Measurements from ENCODE around the gene C10orf90. TPM values are rescaled to one million over a fixed set of nuclear protein-coding genes. Genes with fewer than 3 reads are reported as not detected.

C10orf90 gene
- total RNA-seq, 1 experiment from 2014 or later = not detected

DNA sequence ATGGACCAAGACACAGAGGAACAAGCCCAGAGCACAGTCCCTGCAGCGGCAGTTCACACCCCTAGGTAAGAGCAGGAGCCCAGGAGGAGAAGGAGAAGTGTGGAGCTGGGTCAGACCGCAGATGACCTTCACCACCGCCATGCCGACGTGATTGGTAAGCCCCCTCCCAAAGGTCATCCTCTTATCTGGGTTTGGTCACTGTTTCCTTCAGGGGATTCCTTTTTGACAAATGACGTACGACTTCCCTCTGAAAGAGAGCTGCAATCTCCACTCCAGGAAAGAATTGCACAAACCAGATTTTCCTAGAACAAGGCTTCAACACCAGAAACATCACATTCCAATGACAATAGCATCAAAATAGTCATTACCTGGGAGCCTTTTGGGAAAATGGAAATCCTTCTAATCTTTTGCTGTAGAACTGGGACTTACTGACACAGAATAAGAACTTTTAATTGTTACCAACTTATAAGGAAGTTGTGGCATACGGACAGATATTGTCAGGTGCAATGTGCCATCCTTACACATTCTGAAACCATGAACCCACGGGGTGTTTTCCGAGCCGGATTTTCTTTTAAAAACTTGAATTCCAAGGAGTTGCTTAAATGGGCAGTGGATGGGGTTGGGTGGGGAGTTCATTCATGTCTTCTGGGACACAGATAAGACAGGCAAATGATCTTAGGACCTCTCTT, 261.4 kb downstream of the C10orf90 start:
- no peak overlapping the region for H3K4me3 Mint-ChIP-seq (ENCODE audit: unreplicated experiment)
- POLR2A ChIA-PET = no interaction called here

DNA sequence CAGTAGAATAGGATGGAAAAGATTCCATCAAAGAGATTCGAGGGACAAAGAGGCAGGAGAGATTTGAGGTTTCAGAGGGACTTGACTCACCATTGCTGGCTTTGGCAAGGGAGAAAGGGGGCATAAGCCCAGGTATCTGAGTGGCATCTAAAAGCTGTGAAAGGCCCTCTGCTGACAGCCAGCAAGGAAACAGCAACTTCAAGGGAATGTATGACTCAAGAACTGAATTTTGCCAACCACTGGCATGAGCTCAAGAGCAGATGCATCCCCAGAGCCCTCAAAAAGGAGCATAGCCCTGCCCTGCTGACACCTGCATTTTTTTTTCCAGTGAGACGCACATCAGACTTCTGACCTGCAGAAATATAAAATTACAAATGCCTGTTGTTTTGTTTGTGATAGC, 262.7 kb downstream of the C10orf90 start:
- Mint-ChIP-seq H3K4me3 (ENCODE audit: unreplicated experiment) (no peak overlapping the region), H3K4me1 (ENCODE audit: insufficient read depth, unreplicated experiment) (no peaks in the 10 kb centered on the region), H3K9me3 (ENCODE audit: unreplicated experiment) (no peaks in the 10 kb centered on the region), H3K36me3 (ENCODE audit: insufficient read depth, unreplicated experiment) (no peaks in the 10 kb centered on the region), H3K27me3 (ENCODE audit: insufficient read depth, unreplicated experiment) (no peaks in the 10 kb centered on the region), H3K27ac (ENCODE audit: low read depth, unreplicated experiment) (peak overlapping the region; percentile 31)
- ChIA-PET CTCF (interaction anchor here (0.6 to 1.2 kb wide), 3 partner anchors 9 to 96 kb away, joined by 3 to 4 read pairs (median 3); no protein-coding TSS in a partner anchor), POLR2A (interaction anchor here (0.7 kb wide), 1 partner anchor 155 kb away, joined by 4 read pairs; no protein-coding TSS in a partner anchor)
- TF ChIP-seq, protein P1, sequence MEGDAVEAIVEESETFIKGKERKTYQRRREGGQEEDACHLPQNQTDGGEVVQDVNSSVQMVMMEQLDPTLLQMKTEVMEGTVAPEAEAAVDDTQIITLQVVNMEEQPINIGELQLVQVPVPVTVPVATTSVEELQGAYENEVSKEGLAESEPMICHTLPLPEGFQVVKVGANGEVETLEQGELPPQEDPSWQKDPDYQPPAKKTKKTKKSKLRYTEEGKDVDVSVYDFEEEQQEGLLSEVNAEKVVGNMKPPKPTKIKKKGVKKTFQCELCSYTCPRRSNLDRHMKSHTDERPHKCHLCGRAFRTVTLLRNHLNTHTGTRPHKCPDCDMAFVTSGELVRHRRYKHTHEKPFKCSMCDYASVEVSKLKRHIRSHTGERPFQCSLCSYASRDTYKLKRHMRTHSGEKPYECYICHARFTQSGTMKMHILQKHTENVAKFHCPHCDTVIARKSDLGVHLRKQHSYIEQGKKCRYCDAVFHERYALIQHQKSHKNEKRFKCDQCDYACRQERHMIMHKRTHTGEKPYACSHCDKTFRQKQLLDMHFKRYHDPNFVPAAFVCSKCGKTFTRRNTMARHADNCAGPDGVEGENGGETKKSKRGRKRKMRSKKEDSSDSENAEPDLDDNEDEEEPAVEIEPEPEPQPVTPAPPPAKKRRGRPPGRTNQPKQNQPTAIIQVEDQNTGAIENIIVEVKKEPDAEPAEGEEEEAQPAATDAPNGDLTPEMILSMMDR (IDR thresholded peaks at IDR 0.05; ENCODE audit: unreplicated experiment) = no peak
- DNase-seq (ENCODE audit: unreplicated experiment) = peak; percentile 71
- no TSS peak for BruUV-seq (replicated peaks)
- intact Hi-C loops (cut with micrococcal nuclease) = no loop called here

More for the DNA sequence above, 261.4 kb downstream of the C10orf90 start:
- Mint-ChIP-seq H3K27ac (ENCODE audit: low read depth, unreplicated experiment) (no peak overlapping the region), H3K27me3 (ENCODE audit: insufficient read depth, unreplicated experiment) (no peaks in the 10 kb centered on the region), H3K4me1 (ENCODE audit: insufficient read depth, unreplicated experiment) (no peaks in the 10 kb centered on the region), H3K9me3 (ENCODE audit: unreplicated experiment) (no peaks in the 10 kb centered on the region), H3K36me3 (ENCODE audit: insufficient read depth, unreplicated experiment) (no peaks in the 10 kb centered on the region)
- no TSS peak for BruUV-seq (replicated peaks)
- CTCF ChIA-PET = interaction anchor here (0.6 to 1.0 kb wide), 3 partner anchors 11 to 95 kb away, joined by 3 to 4 read pairs (median 4); no protein-coding TSS in a partner anchor
- no peak for DNase-seq (ENCODE audit: unreplicated experiment)
- intact Hi-C loops (cut with micrococcal nuclease) = no loop called here
- TF ChIP-seq, protein P1 (IDR thresholded peaks at IDR 0.05; ENCODE audit: unreplicated experiment) = no peak

DNA sequence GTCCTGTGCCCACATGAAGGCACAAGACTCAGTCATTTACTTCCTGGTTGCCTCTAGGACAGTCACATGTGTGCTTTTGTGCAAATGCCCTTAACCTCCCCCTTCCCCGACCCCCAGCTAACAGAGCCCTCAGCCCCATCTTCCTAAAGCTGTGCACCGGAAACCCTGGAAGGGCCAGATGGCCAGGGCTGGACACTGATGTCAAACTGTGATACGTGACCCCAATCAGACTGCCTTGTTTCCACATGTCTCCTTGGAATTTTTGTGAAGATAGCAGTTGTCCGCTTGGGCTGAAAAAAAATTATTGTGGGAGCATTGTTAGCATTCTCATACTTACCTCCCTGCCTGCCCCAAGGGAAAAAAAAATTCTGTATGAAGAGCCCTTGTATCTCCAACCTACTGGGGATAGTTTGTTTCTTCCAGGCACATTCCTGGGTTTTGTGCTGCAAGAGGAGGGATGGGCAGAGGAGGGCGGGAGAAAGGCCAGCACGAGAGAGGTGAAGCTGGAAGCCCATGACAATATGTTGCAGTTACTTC, 265.2 kb downstream of the C10orf90 start:
- intact Hi-C loops (cut with micrococcal nuclease) = no loop called here
- no peaks in the 10 kb centered on the region for H3K27me3 Mint-ChIP-seq (ENCODE audit: insufficient read depth, unreplicated experiment)
- BruUV-seq (replicated peaks) = no TSS peak
- TF ChIP-seq, protein P1 (IDR thresholded peaks at IDR 0.05; ENCODE audit: unreplicated experiment) = no peak
- H3K9me3 Mint-ChIP-seq (ENCODE audit: unreplicated experiment) = no peaks in the 10 kb centered on the region
- no peaks in the 10 kb centered on the region for H3K36me3 Mint-ChIP-seq (ENCODE audit: insufficient read depth, unreplicated experiment)
- H3K27ac Mint-ChIP-seq (ENCODE audit: low read depth, unreplicated experiment) = peak overlapping the region; percentile 19
- ChIA-PET POLR2A (no interaction called here), CTCF (no interaction called here)
- H3K4me3 Mint-ChIP-seq (ENCODE audit: unreplicated experiment) = no peak overlapping the region
- no peaks in the 10 kb centered on the region for H3K4me1 Mint-ChIP-seq (ENCODE audit: insufficient read depth, unreplicated experiment)
- no peak for DNase-seq (ENCODE audit: unreplicated experiment)

- DNase-seq (ENCODE audit: unreplicated experiment) = no peak
- H3K4me1 Mint-ChIP-seq (ENCODE audit: insufficient read depth, unreplicated experiment) = peaks cover 5% of the 10 kb centered on the region
- POLR2A ChIA-PET = no interaction called here
- no peak overlapping the region for H3K4me3 Mint-ChIP-seq (ENCODE audit: unreplicated experiment)
- H3K36me3 Mint-ChIP-seq (ENCODE audit: insufficient read depth, unreplicated experiment) = no peaks in the 10 kb centered on the region
- no peak overlapping the region for H3K27ac Mint-ChIP-seq (ENCODE audit: low read depth, unreplicated experiment)
- no peaks in the 10 kb centered on the region for H3K27me3 Mint-ChIP-seq (ENCODE audit: insufficient read depth, unreplicated experiment)
- TF ChIP-seq, protein P1 (IDR thresholded peaks at IDR 0.05; ENCODE audit: unreplicated experiment) = no peak
- intact Hi-C loops (cut with micrococcal nuclease) = no loop called here
- no TSS peak for BruUV-seq (replicated peaks)
- CTCF ChIA-PET = interaction anchor here (0.6 to 1.0 kb wide), 2 partner anchors 10 to 66 kb away, joined by 3 to 4 read pairs; no protein-coding TSS in a partner anchor
- no peaks in the 10 kb centered on the region for H3K9me3 Mint-ChIP-seq (ENCODE audit: unreplicated experiment)
These were observed 267.5 kb downstream of the C10orf90 start for GRCh38 chr10:126402721-126403695.
